Esophagus squamous epithelium (tissue), 4 donors: Measurements from ENCODE around the gene QRICH2.

Source experiments
- POLR2A ChIP-seq, 4 donors: fragments of 450-650 bp; IDR thresholded peaks; one replicate each; pipeline ENCODE4 v1.6.1; 2017; ENCODE audit warnings: antibody characterized with exemption in 4 of 4, mild to moderate bottlenecking in 4 of 4, moderate library complexity in 3 of 4
- TF ChIP-seq, protein P1 (sequence below), 6 experiments: fragments of 450-650 bp in 4 of 6; fragments of 200-600 bp in 2 of 6; sonication (generic) in 2 of 6; IDR thresholded peaks; one replicate each; pipeline ENCODE4 v1.5.1; 2016 to 2019; ENCODE audit warnings: antibody characterized with exemption in 6 of 6, mild to moderate bottlenecking in 4 of 6, moderate library complexity in 4 of 6

DNA sequence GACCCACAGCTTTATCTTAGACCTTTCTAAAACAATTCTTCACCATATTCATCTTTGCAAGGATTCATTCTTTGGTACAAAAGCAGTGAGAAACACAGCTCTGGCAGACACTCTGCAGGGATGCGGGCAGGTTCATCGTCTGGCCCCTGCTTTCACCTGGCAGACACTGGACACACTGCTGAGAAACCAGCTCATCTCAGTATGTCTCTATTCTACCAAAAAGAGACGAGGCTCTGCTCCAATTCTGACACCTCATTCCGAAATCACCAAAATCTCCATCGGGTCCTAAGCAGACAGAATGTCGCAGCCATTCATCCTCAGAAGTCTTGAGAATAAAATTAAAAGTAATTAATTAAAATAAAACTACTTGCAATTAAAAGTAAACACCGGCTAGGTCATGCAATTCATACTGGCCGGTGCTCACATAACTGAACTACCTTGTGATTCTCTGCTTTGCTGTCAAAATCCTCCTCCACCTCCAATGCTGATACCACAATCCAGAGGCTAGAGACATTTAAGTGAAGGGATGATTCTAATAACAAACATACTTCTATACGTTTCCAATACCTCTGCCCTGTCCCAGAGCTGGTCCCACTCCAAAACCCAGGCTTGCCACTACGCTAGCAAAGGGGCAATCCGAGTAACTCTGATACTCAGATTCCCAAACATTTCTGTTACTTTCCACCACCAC, 69.1 kb downstream of the QRICH2 start:
- TF ChIP-seq, protein P1, sequence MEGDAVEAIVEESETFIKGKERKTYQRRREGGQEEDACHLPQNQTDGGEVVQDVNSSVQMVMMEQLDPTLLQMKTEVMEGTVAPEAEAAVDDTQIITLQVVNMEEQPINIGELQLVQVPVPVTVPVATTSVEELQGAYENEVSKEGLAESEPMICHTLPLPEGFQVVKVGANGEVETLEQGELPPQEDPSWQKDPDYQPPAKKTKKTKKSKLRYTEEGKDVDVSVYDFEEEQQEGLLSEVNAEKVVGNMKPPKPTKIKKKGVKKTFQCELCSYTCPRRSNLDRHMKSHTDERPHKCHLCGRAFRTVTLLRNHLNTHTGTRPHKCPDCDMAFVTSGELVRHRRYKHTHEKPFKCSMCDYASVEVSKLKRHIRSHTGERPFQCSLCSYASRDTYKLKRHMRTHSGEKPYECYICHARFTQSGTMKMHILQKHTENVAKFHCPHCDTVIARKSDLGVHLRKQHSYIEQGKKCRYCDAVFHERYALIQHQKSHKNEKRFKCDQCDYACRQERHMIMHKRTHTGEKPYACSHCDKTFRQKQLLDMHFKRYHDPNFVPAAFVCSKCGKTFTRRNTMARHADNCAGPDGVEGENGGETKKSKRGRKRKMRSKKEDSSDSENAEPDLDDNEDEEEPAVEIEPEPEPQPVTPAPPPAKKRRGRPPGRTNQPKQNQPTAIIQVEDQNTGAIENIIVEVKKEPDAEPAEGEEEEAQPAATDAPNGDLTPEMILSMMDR (IDR thresholded peaks at IDR 0.05): no peak
- no peak for TF ChIP-seq POLR2A (IDR thresholded peaks at IDR 0.05)
